Neural cell (in vitro differentiated cells): ENCODE results near the gene ADARB2.

ENCODE experiments used
- CTCF ChIP-seq: fragments of 450-650 bp; IDR thresholded peaks from 2 replicates; pipeline ENCODE4 v1.5.1; 2014; ENCODE audit warnings: antibody characterized with exemption, mild to moderate bottlenecking, moderate library complexity; ENCODE audit not compliant: poor library complexity, severe bottlenecking
- EP300 ChIP-seq: fragments of 450-650 bp; conservative IDR thresholded peaks from 2 replicates; pipeline ENCODE4 v1.6.1; 2014; ENCODE audit warnings: antibody characterized with exemption, mild to moderate bottlenecking, moderate library complexity; ENCODE audit not compliant: poor library complexity, severe bottlenecking
- EZH2 ChIP-seq: fragments of 200-600, 300-800 bp; shearing (Covaris generic), sonication (generic); IDR thresholded peaks from 2 replicates; pipeline ENCODE4 v1.6.1; 2014; ENCODE audit warnings: antibody characterized with exemption, low read length, borderline replicate concordance, mild to moderate bottlenecking; ENCODE audit not compliant: insufficient read depth, poor library complexity, severe bottlenecking
- POLR2AphosphoS5 ChIP-seq: IDR thresholded peaks from 2 replicates; pipeline ENCODE4 v1.6.1; 2012

- TF ChIP-seq EP300 (no peak), CTCF (no peak), POLR2AphosphoS5 (no peak), EZH2 (no peak)
Measured at GRCh38 chr10:1726861-1727260, 10.5 kb downstream of the ADARB2 start.
